ENCODE data around the gene TTLL7.

Gene TTLL7

GRCh38 chr1:83910461-83910860, 88.5 kb downstream of the TTLL7 start:
- FAIRE-seq = no peak
- TF ChIP-seq, protein P1, sequence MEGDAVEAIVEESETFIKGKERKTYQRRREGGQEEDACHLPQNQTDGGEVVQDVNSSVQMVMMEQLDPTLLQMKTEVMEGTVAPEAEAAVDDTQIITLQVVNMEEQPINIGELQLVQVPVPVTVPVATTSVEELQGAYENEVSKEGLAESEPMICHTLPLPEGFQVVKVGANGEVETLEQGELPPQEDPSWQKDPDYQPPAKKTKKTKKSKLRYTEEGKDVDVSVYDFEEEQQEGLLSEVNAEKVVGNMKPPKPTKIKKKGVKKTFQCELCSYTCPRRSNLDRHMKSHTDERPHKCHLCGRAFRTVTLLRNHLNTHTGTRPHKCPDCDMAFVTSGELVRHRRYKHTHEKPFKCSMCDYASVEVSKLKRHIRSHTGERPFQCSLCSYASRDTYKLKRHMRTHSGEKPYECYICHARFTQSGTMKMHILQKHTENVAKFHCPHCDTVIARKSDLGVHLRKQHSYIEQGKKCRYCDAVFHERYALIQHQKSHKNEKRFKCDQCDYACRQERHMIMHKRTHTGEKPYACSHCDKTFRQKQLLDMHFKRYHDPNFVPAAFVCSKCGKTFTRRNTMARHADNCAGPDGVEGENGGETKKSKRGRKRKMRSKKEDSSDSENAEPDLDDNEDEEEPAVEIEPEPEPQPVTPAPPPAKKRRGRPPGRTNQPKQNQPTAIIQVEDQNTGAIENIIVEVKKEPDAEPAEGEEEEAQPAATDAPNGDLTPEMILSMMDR (IDR thresholded peaks at IDR 0.05; ENCODE audit: insufficient read depth, missing control alignments) = no peak

DNA sequence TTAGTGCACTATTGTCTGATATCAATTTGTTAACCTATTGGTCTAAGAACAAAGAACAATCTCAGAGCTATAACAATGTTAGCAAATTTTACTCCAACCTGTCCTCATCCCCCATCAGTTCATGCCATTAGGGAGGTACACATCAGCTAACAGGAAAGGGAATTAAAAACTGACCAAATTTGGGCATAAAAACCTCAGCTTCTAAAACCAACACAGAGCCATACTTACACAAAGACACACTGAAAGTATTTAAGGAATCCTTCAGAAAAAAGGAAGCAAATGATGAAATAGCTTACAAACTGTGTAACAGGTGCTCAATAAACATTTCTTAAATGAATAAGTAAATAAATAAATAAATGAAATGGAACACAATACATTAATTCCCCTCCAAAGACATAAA, 89.2 kb downstream of the TTLL7 start:
- TF ChIP-seq, protein P1 (IDR thresholded peaks at IDR 0.05; ENCODE audit: insufficient read depth, missing control alignments) = no peak
- FAIRE-seq = no peak
- no peak for DNase-seq (ENCODE audit: insufficient read length, low spot score)

More at GRCh38 chr1:83910461-83910860, 88.5 kb downstream of the TTLL7 start:
- no peak for DNase-seq (ENCODE audit: insufficient read length, low spot score)

DNA sequence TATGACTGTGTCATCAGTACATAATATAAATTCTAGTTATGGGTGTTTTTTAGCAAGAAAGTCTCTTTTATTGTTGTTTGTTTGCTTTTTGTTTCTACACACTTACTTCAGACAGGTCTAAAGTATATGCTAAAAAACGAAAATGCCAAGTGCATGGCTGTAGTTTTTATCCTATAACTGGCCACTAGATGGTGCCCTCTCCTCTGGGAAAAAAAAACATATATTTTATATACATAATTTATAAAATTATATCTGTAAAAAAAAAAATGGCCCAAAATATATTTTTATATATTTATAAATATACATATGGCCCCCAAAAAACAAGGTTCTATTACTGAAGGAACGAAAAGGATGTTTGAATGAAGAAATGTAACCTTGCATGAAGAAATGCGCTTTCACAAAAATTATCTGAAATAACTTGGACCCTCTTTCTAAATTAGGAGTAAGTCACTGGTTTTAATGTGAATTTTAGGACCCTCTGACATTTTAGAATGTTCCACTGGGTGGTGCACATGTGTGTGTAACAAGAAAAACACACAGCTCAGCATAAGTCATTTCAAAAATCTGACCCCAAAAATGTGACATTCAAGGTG, 93.5 kb downstream of the TTLL7 start:
- no peak for DNase-seq (ENCODE audit: insufficient read length, low spot score)
- no peak for FAIRE-seq
- TF ChIP-seq, protein P1 (IDR thresholded peaks at IDR 0.05; ENCODE audit: insufficient read depth, missing control alignments) = peak; percentile 60

- DNase-seq (ENCODE audit: insufficient read length, low spot score) (no peak), FAIRE-seq (no peak)
- TF ChIP-seq, protein P1 (IDR thresholded peaks at IDR 0.05; ENCODE audit: insufficient read depth, missing control alignments) = no peak
Observed at GRCh38 chr1:83901547-83902155, 97.3 kb downstream of the TTLL7 start.

GRCh38 chr1:83900524-83900923, 98.4 kb downstream of the TTLL7 start:
- FAIRE-seq = no peak
- no peak for DNase-seq (ENCODE audit: insufficient read length, low spot score)
- TF ChIP-seq, protein P1 (IDR thresholded peaks at IDR 0.05; ENCODE audit: insufficient read depth, missing control alignments) = no peak

GRCh38 chr1:83897516-83897915, 101.4 kb downstream of the TTLL7 start:
- FAIRE-seq = no peak
- TF ChIP-seq, protein P1 (IDR thresholded peaks at IDR 0.05; ENCODE audit: insufficient read depth, missing control alignments) = no peak
- no peak for DNase-seq (ENCODE audit: insufficient read length, low spot score)

DNA sequence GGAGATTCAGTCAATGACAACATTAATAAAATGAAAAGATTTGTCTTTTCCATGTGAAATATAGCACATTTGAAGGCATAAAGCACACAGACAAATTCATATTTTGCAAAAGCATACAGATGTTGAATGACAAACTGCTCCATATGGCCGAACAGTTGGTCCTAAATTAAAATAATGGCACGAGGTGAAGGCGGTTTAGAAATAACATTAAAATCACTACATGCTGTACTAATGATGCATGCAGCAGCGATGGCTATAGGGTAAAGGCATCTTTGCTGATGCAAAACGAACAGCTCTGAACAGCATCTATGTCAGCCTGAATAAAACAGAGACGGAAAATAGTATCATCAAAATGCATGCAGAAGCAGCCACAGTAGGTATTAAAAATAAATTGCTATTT, 102.6 kb downstream of the TTLL7 start:
- no peak for FAIRE-seq
- no peak for DNase-seq (ENCODE audit: insufficient read length, low spot score)
- TF ChIP-seq, protein P1 (IDR thresholded peaks at IDR 0.05; ENCODE audit: insufficient read depth, missing control alignments) = no peak
